GM19328 (cell line): ENCODE data around the gene PAK6.

ENCODE experiments used
- ATAC-seq: cut with Tn5 transposase; IDR thresholded peaks from one replicate; pipeline ENCODE4 v1.9.1; 2021; ENCODE audit warnings: mild to moderate bottlenecking, moderate library complexity; ENCODE audit not compliant: unreplicated experiment

Gene PAK6

DNA sequence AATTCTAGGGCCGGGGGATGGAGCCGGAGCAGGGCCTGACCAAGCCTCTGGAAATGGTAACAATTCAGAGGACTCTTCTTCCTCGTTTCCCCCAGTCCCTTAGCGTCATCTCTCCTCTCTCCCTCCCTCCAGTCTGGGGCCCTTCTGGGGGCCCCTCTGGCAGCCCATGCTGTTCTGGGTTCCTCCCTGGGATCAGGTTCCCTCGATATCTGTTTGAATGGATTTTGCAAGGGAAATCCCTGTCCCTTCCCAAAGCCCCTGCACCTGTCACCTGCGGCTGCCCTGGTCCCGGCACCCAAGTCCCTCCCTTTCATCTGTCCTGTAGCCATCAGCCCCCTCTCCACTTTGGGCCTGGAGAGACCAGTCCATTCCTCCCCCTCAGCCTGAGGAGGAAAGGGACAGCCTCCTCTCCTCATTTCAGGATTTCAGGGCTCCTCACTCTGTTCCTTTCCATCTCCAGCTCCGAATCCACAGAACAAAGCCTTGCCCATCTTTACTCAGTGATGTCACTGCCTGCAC lies 70.5 kb downstream of the PAK6 start:
- no peak for ATAC-seq

DNA sequence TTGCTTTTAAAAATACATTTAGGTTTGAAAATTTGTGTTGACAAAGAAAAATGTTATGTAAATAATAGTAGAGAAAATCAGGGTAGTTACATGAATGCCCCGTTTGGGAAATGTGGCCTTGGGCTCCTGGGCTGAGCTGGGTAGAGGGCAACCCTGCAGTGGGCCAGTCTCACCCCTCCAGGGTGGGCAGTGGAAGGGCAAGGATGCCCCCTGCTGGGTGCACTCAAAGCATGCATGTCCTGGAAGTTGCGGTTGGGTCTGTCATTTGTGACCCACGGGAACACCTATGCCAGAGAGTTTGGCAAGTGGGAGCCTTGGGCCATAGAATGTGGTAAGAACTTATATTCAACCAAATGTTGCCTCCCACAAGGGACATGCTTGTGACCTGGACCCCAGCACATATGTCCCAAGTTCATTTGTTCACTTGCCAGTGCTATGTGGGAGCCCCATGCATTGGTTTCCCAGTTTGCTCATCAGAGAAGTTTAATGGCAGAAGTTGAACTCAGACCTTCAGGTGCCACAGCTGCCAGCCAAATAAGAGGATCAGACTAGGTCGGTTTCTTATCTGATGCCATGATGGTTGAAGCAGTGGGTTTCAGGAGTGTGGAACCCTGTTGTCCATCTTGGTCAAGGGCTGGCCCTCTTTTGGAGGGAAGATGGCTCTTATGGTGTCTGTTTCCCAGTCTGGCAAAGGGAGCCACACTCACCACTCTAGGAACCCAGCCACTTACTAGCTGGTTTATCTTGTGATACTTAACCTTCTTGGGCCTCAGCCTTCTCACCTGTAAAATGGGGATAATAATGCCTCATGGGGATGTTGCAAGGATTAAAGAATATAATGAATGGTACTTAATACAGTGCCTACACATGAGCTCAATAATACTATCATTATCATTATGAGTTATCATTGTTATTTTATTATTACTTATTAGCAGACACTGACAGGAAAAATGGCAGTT lies 71.4 kb downstream of the PAK6 start:
- ATAC-seq = no peak

DNA sequence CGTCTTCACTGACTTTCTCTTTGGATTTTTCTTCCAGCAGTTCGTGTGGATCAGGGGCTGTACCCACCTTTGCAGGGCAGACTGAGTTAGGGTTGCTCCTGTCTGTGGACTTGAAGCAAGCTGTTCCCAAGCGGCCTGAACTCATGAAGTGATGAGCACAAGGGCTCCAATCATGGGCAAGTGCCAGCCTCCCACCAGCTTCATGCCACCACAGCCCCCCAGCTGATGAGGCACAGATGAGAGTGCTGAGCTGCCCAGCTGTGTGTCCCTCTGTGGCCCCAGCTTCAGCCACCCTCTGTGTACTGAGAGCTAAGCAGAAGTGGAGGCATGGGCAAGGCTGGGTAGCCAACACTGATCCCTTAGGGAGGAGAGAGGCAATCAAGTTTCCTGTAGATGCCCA lies 72.1 kb downstream of the PAK6 start:
- ATAC-seq = no peak

DNA sequence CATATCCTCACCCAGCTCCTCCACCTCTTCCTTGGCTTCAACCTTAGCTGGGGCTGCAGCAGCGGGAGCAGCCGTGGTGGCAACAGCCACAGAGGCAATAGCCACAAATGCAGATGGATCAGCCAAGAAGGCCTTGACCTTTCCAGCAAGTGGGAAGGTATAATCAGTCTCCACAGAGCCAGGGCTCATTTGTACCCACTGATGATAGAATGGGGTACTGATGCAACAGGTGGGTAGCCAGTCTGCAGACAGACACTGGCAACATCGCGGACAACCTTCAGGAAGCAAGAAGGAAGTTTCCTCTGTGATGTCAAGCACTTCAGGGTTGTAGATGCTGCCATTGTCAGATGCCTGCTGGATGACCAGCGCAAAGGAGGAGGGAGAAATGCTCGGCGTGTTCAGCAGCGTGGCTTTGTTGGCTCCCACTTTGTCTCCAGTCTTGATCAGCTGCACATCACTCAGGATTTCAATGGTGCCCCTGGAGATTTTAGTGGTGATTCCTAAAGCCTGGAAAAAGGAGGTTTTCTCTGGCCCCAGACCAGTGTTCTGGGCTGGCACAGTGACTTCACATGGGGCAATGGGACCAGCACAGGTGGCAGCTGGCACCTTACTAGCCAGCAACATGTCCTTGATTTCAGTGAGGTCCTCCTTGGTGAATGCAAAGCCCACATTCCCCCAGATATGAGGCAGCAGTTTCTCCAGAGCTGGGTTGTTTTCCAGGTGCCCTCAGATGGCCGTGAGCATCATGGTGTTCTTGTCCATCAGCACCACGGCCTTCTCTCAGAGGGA lies 73.7 kb downstream of the PAK6 start:
- ATAC-seq = no peak

DNA sequence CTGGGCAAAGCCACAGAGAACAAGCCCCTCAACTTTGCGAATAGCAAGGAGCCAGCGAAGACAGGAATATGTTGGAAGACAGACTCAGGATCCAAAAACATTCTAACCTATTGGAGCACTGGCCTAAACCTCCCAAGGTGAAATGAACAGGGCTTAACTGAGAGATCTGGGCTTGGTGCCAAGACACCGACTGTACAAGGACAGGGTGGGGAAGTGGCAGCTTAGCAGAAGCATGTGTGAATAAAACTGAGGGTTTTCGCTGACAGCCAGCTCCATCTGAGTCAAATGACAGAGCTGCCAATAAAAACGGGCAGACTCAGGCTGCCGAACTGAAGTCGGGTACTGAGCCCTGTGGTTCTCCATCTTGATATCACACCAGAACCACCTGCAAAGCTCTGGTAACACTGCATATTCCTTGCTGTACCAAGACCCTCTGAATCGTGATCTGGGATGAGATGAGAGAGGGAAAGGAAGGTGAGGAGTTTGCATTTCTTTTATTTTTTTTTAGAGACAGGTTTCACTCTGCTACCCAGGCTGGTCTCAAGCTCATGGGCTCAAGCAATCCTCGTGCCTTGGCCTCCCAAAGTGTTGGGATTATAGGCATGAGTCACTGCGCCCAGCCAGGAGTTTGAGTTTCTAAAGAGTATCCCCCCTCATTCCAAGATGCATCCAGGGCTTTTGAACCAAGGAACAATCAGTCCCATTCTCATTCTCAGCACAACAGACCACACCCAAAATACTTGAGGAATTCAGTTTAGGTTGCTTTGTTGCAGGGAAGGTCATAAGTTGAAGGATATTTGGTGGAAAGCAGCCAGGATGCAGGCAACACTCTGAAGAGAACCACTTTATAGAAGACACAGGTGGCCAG lies 74.9 kb downstream of the PAK6 start:
- ATAC-seq = no peak

DNA sequence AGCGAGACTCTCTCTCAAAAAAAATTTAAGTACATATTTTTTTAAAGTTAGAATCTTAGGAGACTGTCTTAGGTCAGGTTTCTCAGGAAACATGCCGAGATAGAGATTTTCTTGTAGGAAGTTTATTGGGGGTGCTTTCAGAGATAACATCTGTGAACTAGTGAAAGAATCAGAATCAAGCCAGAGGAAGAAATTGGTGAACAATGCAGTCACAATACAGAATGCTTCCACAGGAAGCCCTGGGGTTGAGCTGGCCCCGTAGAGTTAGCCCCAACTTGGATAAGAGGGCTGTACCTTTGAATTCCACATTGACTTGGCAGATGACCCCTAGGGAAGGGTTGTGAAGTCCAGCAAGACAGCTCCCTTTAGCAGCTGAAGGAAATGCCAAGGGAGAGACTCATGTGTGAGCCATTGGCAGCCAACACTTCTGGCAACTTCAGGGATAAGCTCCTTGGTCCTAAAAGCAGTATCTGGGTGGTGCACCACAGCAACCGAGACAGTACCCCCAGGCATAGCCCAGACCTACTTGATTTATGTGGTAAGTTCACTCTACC lies 75.9 kb downstream of the PAK6 start:
- no peak for ATAC-seq

DNA sequence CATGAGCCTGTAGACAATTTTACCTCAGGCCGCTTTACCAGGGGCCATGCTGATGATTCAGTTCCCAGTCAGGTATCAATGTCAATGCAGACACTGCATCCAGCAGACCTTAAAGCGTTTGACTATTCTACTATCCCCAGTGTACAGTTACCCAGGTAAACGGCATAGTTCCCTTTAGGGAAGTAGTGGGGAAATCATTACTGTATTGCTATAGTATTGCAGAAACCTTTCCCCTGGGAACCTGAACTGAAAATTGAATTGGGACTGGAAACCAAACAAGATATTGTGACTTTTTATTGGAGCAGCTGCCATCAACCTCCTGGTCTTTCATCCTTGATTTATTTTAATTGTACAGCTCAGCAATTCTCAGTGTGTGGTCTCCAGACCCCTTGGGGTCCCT lies 78.1 kb downstream of the PAK6 start:
- ATAC-seq = no peak

DNA sequence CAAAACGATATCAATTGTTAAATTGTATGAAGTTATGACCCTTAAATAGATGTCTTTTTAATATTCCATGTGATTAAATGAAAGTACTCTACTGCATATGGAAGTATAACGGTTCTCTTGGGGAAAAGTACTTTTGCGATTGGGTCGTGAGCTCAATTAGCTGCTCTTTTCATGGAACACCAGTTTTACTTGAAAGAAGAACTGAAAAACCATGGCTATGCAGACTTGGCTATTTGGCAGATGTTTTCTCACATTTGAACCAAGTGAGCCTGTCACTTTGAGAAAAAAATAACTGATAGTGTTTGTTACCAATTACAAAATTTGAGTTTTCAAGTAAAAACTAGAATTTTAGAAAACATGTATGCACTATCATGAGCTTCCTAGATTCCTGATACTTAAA lies 78.7 kb downstream of the PAK6 start:
- ATAC-seq = no peak

DNA sequence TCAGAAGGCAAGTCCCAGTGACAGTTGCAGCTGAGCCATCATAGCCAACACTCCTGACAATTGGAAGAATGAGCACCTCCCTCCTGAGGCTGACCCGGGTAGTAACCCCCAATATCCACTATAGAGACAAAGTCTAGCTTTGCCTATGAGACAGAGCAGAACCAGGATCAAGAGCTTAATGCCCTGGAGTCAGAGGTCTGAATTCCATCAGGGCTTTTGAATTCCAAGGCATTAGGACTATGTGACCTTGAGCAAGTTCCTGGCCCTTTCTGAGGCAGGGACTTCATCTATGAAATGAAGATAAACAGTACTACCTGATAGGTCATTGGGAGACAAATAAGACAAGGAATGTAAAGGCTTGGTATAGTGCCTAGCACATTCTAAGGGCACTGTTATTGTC lies 81.5 kb downstream of the PAK6 start:
- no peak for ATAC-seq

DNA sequence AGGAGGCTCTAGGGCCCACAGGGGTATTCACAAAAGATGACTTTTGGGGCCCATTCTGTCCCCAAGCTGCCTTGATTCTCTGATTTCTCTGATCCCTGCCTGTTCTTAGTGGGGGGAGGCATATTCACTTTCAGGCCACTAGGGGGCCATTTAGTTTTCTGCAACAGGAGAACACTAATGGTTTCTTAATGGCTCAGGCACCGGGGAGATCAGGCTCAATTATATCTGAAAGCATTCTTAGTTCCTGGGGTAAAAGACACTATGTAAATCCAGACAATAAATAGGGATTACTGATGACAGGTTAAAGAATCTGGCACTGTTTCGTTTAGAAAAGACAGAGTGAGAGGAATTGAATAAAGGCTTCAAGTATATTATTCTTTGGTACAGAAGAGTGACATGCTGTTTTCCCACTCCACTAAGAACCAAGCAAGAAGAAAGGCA lies 82.1 kb downstream of the PAK6 start:
- ATAC-seq = no peak

DNA sequence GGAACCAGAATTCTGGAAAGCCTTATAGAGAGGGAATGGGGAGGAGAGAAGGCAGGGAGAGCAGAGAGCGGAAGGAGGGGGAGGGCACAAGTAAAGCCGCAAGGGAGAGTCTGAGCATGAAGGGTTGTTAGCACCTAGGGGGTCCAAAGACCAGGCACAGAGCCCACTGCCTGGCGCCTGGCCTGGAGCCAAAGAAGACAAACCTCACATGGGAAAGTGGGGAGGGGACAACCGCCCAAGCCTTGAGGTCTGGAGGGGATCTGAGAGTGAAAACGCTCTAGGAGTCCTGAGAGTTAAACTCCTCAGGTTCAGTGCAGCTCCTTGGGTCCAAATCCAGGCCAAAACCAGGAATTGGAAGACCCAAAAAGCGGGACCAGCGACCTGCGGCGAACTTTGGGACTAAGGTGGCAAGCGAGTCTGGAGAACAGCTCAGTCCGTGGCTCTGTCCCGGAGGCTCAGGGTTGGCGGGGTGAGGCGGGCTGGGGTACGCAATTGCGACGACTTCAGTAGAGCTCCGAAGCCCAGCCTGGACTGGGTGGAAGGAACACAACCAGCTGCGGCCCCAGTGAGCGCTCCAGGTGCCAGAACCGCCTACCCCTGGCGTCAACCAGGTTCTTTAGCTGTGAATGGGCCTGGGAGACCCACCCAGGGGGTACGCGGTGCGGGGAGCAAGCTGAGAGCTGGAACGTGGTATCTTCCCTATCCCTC lies 83.8 kb downstream of the PAK6 start:
- ATAC-seq = no peak

DNA sequence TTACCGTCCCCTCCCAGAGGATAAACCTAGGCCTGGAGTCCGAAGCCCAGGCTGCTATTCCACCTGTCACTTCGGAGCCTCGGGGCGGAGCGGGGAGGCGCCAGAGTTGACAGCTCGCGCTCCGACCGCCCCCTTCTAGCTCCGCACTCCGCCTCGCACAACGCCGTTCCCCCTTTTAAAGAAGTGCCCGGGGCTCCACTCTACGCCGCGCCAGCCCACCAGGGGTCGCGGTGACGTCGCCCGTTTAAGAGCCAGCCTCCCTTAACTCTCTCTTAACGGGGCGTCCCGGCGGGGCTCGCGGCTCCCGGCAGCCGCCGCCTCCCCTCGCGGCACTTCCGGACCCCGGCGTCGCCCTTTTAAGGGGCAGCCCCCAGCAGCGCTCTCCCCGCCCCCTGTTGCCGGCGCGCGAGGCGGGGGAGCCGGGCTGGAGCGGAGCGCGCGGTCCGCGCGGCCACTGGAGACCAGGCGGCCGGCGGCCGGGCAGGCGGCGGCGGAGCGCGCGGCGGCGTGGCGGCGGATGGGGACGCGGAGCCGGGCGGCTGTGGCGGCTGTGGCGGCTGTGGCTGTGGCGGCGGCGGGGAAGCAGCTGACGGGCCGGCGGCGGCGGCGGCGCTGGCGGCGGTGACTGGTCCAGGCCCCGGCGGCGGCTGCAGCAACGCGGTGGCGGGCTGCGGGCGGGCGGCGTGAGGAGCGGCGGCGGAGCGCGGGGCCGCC lies 84.5 kb downstream of the PAK6 start, which contains the start of gene INAFM2:
INAFM2 (plus strand) TSS at position 454 of the 714 bp plus-strand sequence. CDS start 364 bp downstream, outside the sequence.
- peak; percentile 83 for ATAC-seq

DNA sequence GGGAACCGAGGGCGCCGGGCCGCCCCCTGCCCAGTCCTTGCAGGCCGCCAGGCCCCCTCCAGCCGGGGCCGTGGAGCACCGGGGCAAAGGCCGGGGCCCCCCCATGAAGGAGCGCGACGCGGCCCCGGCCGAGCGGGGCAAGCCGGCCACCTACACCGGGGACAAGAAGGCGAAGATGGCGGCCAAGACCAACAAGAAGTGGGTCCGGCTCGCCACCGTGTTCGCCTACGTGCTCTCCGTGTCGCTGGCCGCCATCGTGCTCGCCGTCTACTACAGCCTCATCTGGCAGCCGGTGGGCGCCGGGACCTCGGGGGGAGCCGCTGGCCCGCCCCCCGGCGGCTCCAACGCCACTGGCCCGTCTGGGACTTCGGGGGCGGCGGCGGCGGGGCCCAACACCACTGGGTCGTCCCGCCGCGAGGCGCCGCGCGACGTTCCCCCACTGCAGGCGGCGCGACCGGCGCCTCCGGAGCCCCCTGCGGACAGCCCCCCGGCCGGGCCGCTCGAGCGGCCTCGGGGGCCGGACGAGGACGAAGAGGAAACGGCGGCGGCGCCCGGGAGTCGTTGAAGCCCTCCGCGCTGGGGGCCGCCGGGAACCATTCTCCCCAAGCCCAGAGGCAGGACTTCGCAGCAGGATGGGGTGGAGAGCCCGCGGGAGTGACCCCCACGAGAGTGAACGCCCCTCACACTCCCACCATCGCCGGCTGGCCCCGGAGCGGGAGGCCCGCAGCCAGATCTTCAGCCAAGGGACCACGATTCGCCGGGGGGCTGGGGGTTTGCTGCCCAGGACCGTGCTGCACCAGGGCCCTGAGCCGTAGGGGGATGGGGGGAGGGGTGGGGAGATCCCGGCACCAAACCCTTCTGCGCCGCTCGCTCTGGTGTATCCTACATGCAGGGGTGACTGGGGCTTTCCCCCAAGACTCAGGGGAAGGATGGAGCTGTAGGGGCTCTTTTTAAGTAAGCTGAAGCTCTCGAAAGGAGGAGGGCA lies 85.4 kb downstream of the PAK6 start:
- ATAC-seq = peak; percentile 3

DNA sequence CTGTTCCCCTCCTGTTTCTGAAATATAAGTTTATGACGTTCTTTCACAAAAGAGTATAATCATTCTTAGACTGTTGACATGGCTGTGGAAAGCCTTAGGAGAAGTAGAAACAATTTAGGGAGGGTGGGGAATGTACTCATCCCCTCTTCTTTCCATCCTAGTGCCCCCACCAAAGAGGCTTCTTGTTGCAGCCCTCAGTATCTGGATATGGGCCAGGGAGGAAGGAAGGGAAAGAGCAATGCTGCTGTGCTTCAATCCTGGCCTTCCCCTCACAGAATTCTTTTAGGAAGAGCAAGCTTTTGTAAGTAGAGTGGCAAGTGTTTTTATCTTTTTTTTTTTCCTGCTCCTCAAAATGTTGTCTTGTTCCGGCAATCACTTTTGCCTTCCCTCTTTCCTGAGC lies 86.3 kb downstream of the PAK6 start:
- ATAC-seq = no peak

DNA sequence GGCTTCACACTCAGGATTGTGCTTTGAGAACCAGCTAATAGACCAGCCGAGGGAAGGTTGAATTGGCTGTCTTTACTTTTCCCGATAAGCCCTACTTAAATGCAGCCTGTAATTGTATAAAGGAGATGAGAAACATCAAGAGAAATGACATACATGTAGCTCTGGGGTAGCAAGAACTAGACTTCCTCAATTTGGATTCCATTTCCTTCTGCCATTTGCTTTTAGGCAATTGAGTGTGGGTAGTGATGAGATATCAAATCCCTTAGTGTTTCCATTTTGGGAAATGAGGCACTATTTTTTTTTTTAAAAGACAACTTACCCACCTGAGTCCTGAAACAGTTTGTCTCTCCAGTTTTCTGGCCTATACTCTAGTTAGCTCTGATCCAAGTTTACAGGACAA lies 86.8 kb downstream of the PAK6 start:
- no peak for ATAC-seq
